GM23338 (cell line): Measurements from ENCODE around the gene CYP19A1. TPM values are rescaled to one million over a fixed set of nuclear protein-coding genes. Genes with fewer than 3 reads are reported as not detected.

Source experiments
- ATAC-seq: fragments of 200-7000 bp; cut with Tn5 transposase; 3 replicates; pipeline ENCODE4 v1.9.1; 2020
- DNase-seq: peaks from one replicate; pipeline ENCODE4 v3.0.0-alpha.2; 2015; ENCODE audit warnings: low spot score
- H2AFZ ChIP-seq: fragments of 200-600 bp; sonication (generic); 2 replicates; pipeline ENCODE4 v1.8.0; 2016; ENCODE audit warnings: antibody characterized with exemption, mild to moderate bottlenecking, moderate library complexity
- H3F3A ChIP-seq: fragments of 200-600 bp; sonication (generic); replicated peaks from 2 replicates; pipeline ENCODE4 v1.8.0; 2017; ENCODE audit warnings: antibody characterized with exemption, mixed run types, low read depth
- H3K27ac ChIP-seq: fragments of 200-600 bp; sonication (generic); 2 replicates; pipeline ENCODE4 v1.6.1; 2016; ENCODE audit warnings: low read depth
- H3K27me3 ChIP-seq: fragments of 200-600 bp; sonication (generic); 2 replicates; pipeline ENCODE4 v1.8.0; 2016; ENCODE audit warnings: mild to moderate bottlenecking, mixed run types, moderate library complexity; ENCODE audit not compliant: insufficient read depth
- H3K36me3 ChIP-seq: fragments of 200-600 bp; sonication (generic); 2 replicates; pipeline ENCODE4 v1.8.0; 2016; ENCODE audit warnings: mild to moderate bottlenecking; ENCODE audit not compliant: insufficient read depth
- H3K4me1 ChIP-seq: fragments of 200-600 bp; sonication (generic); 2 replicates; pipeline ENCODE4 v1.8.0; 2016; ENCODE audit warnings: mild to moderate bottlenecking, moderate library complexity; ENCODE audit not compliant: insufficient read depth
- H3K4me2 ChIP-seq: fragments of 200-600 bp; sonication (generic); 2 replicates; pipeline ENCODE4 v1.7.1; 2017; ENCODE audit warnings: mixed run types
- H3K4me3 ChIP-seq: fragments of 200-600 bp; sonication (generic); 2 replicates; pipeline ENCODE4 v1.6.1; 2016; ENCODE audit warnings: mixed run types
- H3K79me2 ChIP-seq: fragments of 200-600 bp; sonication (generic); replicated peaks from 2 replicates; pipeline ENCODE4 v1.8.0; 2017; ENCODE audit warnings: mild to moderate bottlenecking; ENCODE audit not compliant: insufficient read depth
- H3K9me2 ChIP-seq: fragments of 200-600 bp; sonication (generic); 2 replicates; pipeline ENCODE4 v1.8.0; 2017; ENCODE audit not compliant: insufficient read depth
- H4K20me1 ChIP-seq: fragments of 200-600 bp; sonication (generic); replicated peaks from 2 replicates; pipeline ENCODE4 v1.8.0; 2017; ENCODE audit warnings: mild to moderate bottlenecking; ENCODE audit not compliant: insufficient read depth
- H3K27ac Mint-ChIP-seq: 2 replicates; pipeline ENCODE4 v1.8.0; 2020; ENCODE audit warnings: inconsistent platforms, mild to moderate bottlenecking, moderate library complexity, mixed read lengths
- H3K27me3 Mint-ChIP-seq: 3 replicates; pipeline ENCODE4 v1.8.0; 2022; ENCODE audit warnings: low read depth, mild to moderate bottlenecking, moderate library complexity, mixed read lengths, inconsistent platforms; ENCODE audit not compliant: insufficient read depth, poor library complexity
- H3K36me3 Mint-ChIP-seq: 3 replicates; pipeline ENCODE4 v1.8.0; 2021; ENCODE audit warnings: low read depth, mild to moderate bottlenecking, inconsistent platforms, moderate library complexity, mixed read lengths
- H3K4me1 Mint-ChIP-seq: 3 replicates; pipeline ENCODE4 v1.8.0; 2020; ENCODE audit warnings: mild to moderate bottlenecking, inconsistent platforms, mixed read lengths
- H3K4me3 Mint-ChIP-seq: 3 replicates; pipeline ENCODE4 v1.8.0; 2021; ENCODE audit warnings: moderate library complexity, mild to moderate bottlenecking, inconsistent platforms, mixed read lengths
- H3K9me3 Mint-ChIP-seq: 3 replicates; pipeline ENCODE4 v1.8.0; 2020; ENCODE audit warnings: moderate library complexity, mild to moderate bottlenecking, inconsistent platforms, mixed read lengths
- CREB1 ChIP-seq: fragments of 250-450 bp; sonication (Bioruptor Pico); IDR thresholded peaks from 2 replicates; pipeline ENCODE4 v1.5.0; 2020; ENCODE audit warnings: low read depth, mild to moderate bottlenecking, moderate library complexity
- ETS1 ChIP-seq: IDR thresholded peaks from 2 replicates; pipeline ENCODE4 v1.6.1; 2016; ENCODE audit warnings: antibody characterized with exemption
- EZH2 ChIP-seq: fragments of 200-600 bp; sonication (generic); IDR thresholded peaks from one replicate; pipeline ENCODE4 v1.8.0; 2017; ENCODE audit warnings: antibody characterized with exemption, mild to moderate bottlenecking, low read depth; ENCODE audit not compliant: unreplicated experiment
- JUNB ChIP-seq: IDR thresholded peaks from one replicate; pipeline ENCODE4 v1.6.1; 2016; ENCODE audit warnings: antibody characterized with exemption; ENCODE audit not compliant: unreplicated experiment
- NANOG ChIP-seq: IDR thresholded peaks from 2 replicates; pipeline ENCODE4 v1.6.1; 2016; ENCODE audit warnings: antibody characterized with exemption, borderline replicate concordance
- POLR2AphosphoS5 ChIP-seq: IDR thresholded peaks from 2 replicates; pipeline ENCODE4 v1.6.1; 2016; ENCODE audit warnings: antibody characterized with exemption, low read depth
- REST ChIP-seq: IDR thresholded peaks from one replicate; pipeline ENCODE4 v1.6.1; 2018; ENCODE audit warnings: antibody characterized with exemption; ENCODE audit not compliant: unreplicated experiment
- STAT1 ChIP-seq: IDR thresholded peaks from one replicate; pipeline ENCODE4 v1.6.1; 2016; ENCODE audit warnings: antibody characterized with exemption; ENCODE audit not compliant: unreplicated experiment
- ZNF114 ChIP-seq: fragments of 250-450 bp; sonication (Bioruptor Pico); IDR thresholded peaks from 2 replicates; pipeline ENCODE4 v1.5.0; 2020; ENCODE audit warnings: mild to moderate bottlenecking, moderate library complexity
- ZNF331 ChIP-seq: fragments of 250-450 bp; sonication (Bioruptor Pico); IDR thresholded peaks from 2 replicates; pipeline ENCODE4 v1.5.0; 2020; ENCODE audit warnings: low read depth, mild to moderate bottlenecking, moderate library complexity
- polyA plus RNA-seq: library from polyadenylated mRNA; unstranded; fragments of >200 nt; fragmentation: Nextera tagmentation; extraction: Ambion mirVana; gene quantifications from 2 replicates; pipeline ENCODE4 v1.2.1, GENCODE V29; 2016
- total RNA-seq: library from RNA; depleted of rRNA; stranded (reverse); fragments of >200 nt; shearing (Covaris generic); gene quantifications from 2 replicates; pipeline ENCODE4 v1.2.3, GENCODE V29; 2014
- TF ChIP-seq, protein P1 (sequence below), 2 experiments: fragments of 200-600 bp in 1 of 2; sonication (generic) in 1 of 2; conservative IDR thresholded peaks; 2 replicates each; pipeline versions ENCODE4 v1.5.1 to v1.6.1; 2016 to 2017; ENCODE audit warnings: antibody characterized with exemption in 2 of 2, low read depth in 2 of 2, mild to moderate bottlenecking in 2 of 2, moderate library complexity in 1 of 2

Gene CYP19A1
- total and polyA plus RNA-seq, 2 experiments from 2014 or later: 0.42 TPM; not detected in 1

- Histone ChIP-seq H4K20me1 (no peaks in the 10 kb centered on the region), H3K36me3 (no peaks in the 10 kb centered on the region), H2AFZ (no peak overlapping the region), H3K9me2 (peaks cover 3% of the 10 kb centered on the region; the same call in 1 of the 2 replicates), H3K4me2 (no peak overlapping the region), H3K27ac (no peak overlapping the region), H3K4me1 (no peaks in the 10 kb centered on the region), H3K79me2 (no peaks in the 10 kb centered on the region), H3K4me3 (no peak overlapping the region), H3F3A (no peaks in the 10 kb centered on the region), H3K27me3 (no peaks in the 10 kb centered on the region)
- H3K36me3 Mint-ChIP-seq: no peaks in the 10 kb centered on the region
- H3K27ac Mint-ChIP-seq: no peak overlapping the region
- H3K4me1 Mint-ChIP-seq: peaks cover 2% of the 10 kb centered on the region; the same call in 2 of the 3 replicates
- no peak for TF ChIP-seq CREB1
- no peak for TF ChIP-seq ETS1
- TF ChIP-seq, protein P1, sequence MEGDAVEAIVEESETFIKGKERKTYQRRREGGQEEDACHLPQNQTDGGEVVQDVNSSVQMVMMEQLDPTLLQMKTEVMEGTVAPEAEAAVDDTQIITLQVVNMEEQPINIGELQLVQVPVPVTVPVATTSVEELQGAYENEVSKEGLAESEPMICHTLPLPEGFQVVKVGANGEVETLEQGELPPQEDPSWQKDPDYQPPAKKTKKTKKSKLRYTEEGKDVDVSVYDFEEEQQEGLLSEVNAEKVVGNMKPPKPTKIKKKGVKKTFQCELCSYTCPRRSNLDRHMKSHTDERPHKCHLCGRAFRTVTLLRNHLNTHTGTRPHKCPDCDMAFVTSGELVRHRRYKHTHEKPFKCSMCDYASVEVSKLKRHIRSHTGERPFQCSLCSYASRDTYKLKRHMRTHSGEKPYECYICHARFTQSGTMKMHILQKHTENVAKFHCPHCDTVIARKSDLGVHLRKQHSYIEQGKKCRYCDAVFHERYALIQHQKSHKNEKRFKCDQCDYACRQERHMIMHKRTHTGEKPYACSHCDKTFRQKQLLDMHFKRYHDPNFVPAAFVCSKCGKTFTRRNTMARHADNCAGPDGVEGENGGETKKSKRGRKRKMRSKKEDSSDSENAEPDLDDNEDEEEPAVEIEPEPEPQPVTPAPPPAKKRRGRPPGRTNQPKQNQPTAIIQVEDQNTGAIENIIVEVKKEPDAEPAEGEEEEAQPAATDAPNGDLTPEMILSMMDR (conservative IDR thresholded peaks at IDR 0.05; ENCODE audit: low read depth in 2 of 2): no peak
- no peak for TF ChIP-seq JUNB
- TF ChIP-seq ZNF114: no peak
- no peak for TF ChIP-seq STAT1
- TF ChIP-seq NANOG: no peak
- TF ChIP-seq ZNF331: no peak
- TF ChIP-seq EZH2: no peak
- TF ChIP-seq POLR2AphosphoS5: no peak
- ATAC-seq: no peak
- no peak overlapping the region for H3K4me3 Mint-ChIP-seq
- H3K9me3 Mint-ChIP-seq: no peaks in the 10 kb centered on the region
- no peak for DNase-seq
- H3K27me3 Mint-ChIP-seq: peaks cover 6% of the 10 kb centered on the region
Observed at GRCh38 chr15:51314391-51315337, 23.7 kb downstream of the CYP19A1 start.

DNA sequence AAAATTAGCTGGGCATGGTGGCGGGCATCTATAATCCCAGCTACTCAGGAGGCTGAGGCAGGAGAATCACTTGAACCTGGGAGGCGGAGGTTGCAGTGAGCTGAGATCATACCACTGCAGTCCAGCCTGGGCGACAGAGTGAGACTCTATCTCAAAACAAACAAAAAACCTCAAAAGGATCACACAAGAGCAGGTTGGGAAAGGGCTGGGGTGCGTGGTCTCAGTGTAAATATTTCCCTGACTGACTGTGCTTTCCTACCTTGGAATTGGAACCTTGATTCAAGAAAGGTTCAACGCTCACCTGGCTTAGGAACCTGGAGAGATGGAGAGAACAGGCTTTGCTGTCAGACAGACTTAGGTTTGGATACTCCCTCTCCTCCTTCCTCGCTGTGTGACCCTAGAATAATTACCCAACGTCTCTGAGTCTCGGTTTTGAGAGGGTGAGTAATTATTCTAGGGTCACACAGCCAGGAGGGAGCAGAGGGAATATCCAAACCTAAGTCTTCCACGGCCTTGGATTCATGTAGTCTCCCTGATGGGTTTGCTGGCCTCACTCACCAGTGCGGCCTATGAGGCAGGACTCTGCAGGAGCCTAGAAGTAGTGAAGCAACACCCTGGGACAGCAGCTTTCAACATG lies 24.6 kb downstream of the CYP19A1 start:
- Histone ChIP-seq H3K4me1 (no peaks in the 10 kb centered on the region), H3K79me2 (no peaks in the 10 kb centered on the region), H3K27me3 (no peaks in the 10 kb centered on the region), H4K20me1 (no peaks in the 10 kb centered on the region), H3K36me3 (no peaks in the 10 kb centered on the region), H3K9me2 (peaks cover 3% of the 10 kb centered on the region; the same call in 1 of the 2 replicates), H2AFZ (no peak overlapping the region), H3K4me2 (no peak overlapping the region), H3K27ac (no peak overlapping the region), H3F3A (no peaks in the 10 kb centered on the region), H3K4me3 (no peak overlapping the region)
- DNase-seq (no peak), ATAC-seq (no peak)
- Mint-ChIP-seq H3K27ac (no peak overlapping the region), H3K4me1 (peaks cover 2% of the 10 kb centered on the region; the same call in 2 of the 3 replicates), H3K27me3 (peaks cover 6% of the 10 kb centered on the region), H3K9me3 (no peaks in the 10 kb centered on the region), H3K4me3 (no peak overlapping the region), H3K36me3 (no peaks in the 10 kb centered on the region)
- TF ChIP-seq REST: no peak
- no peak for TF ChIP-seq STAT1
- TF ChIP-seq ZNF114: no peak
- TF ChIP-seq ZNF331: no peak
